ENCODE data around the gene RING1.

The RING1 gene

DNA sequence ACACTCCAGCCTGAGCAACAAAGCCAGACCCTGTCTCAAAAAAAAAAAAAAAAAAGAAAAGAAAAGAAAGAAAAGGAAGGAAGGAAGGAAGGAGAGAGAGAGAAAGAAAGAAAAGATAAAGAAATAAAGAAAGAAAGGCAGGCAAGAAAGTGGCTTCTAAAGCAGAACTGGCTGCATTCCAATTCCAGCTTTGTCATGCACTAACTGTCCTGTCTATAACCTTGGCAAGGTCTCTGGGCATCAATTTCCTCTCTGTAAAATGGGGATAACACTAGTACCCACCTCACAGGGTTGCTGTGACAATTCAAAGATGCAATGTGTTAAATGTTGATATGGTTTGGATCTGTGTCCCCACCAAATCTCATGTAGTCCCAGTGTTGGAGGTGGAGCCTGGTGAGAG is 28.0 kb downstream of the RING1 start:
- no peak overlapping the region for H3K4me3 ChIP-seq (ENCODE audit: low read depth, low read length)
- DNase-seq (ENCODE audit: low read depth): no peak
- no peak for TF ChIP-seq POLR2A (IDR thresholded peaks at IDR 0.05; ENCODE audit: extremely low read depth, insufficient read length)
- TF ChIP-seq, protein P1, sequence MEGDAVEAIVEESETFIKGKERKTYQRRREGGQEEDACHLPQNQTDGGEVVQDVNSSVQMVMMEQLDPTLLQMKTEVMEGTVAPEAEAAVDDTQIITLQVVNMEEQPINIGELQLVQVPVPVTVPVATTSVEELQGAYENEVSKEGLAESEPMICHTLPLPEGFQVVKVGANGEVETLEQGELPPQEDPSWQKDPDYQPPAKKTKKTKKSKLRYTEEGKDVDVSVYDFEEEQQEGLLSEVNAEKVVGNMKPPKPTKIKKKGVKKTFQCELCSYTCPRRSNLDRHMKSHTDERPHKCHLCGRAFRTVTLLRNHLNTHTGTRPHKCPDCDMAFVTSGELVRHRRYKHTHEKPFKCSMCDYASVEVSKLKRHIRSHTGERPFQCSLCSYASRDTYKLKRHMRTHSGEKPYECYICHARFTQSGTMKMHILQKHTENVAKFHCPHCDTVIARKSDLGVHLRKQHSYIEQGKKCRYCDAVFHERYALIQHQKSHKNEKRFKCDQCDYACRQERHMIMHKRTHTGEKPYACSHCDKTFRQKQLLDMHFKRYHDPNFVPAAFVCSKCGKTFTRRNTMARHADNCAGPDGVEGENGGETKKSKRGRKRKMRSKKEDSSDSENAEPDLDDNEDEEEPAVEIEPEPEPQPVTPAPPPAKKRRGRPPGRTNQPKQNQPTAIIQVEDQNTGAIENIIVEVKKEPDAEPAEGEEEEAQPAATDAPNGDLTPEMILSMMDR (IDR thresholded peaks at IDR 0.05; ENCODE audit: low read depth, low read length): no peak
- TF ChIP-seq, protein P2, sequence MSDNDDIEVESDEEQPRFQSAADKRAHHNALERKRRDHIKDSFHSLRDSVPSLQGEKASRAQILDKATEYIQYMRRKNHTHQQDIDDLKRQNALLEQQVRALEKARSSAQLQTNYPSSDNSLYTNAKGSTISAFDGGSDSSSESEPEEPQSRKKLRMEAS (IDR thresholded peaks at IDR 0.05; ENCODE audit: low read depth, low read length): no peak
- no peak for TF ChIP-seq MYC (IDR thresholded peaks at IDR 0.05; ENCODE audit: low read depth, low read length)

DNA sequence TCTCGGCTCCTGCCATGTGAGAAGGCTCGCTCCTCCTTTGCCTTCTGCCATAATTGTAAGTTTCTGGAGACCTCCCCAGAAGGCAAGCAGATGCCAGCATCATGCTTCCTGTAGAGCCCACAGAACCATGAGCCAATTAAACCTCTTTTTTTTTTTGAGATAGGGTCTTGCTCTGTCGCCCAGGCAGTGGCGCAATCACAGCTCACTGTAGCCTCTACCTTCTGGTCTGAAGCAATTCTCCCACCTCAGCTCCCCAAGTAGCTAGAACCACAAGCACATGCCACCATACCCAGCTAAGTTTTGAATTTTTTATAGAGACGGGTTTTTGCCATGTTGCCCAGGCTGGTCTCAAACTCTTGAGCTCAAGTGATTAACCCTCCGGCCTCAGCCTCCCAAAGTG is 28.6 kb downstream of the RING1 start:
- no peak overlapping the region for H3K4me3 ChIP-seq (ENCODE audit: low read depth, low read length)
- DNase-seq (ENCODE audit: low read depth): no peak
- TF ChIP-seq, protein P1 (IDR thresholded peaks at IDR 0.05; ENCODE audit: low read depth, low read length): no peak
- TF ChIP-seq, protein P2 (IDR thresholded peaks at IDR 0.05; ENCODE audit: low read depth, low read length): no peak
- no peak for TF ChIP-seq MYC (IDR thresholded peaks at IDR 0.05; ENCODE audit: low read depth, low read length)
- TF ChIP-seq POLR2A (IDR thresholded peaks at IDR 0.05; ENCODE audit: extremely low read depth, insufficient read length): no peak

DNA sequence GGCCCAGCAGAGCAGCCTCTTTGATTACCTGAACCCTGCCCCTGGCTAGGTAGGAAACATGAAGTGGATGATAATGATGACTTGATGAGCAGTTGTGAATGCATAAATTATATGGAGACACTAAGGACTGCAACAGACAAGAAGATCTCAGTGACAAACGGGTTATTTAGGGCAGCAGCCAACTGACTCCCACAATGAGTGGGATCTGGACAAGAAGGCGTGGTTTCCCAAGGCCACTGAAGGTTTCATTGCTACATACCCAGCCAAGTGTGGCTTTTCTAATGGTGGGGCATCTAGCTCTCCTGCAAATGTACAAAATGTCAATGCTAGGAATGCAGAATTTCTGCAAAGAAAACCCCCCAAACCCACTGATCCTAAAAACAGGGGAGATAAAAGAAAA is 29.4 kb downstream of the RING1 start:
- no peak for TF ChIP-seq MYC (IDR thresholded peaks at IDR 0.05; ENCODE audit: low read depth, low read length)
- TF ChIP-seq, protein P1 (IDR thresholded peaks at IDR 0.05; ENCODE audit: low read depth, low read length): no peak
- TF ChIP-seq, protein P2 (IDR thresholded peaks at IDR 0.05; ENCODE audit: low read depth, low read length): no peak
- no peak for TF ChIP-seq POLR2A (IDR thresholded peaks at IDR 0.05; ENCODE audit: extremely low read depth, insufficient read length)
- H3K4me3 ChIP-seq (ENCODE audit: low read depth, low read length): no peak overlapping the region
- DNase-seq (ENCODE audit: low read depth): no peak

DNA sequence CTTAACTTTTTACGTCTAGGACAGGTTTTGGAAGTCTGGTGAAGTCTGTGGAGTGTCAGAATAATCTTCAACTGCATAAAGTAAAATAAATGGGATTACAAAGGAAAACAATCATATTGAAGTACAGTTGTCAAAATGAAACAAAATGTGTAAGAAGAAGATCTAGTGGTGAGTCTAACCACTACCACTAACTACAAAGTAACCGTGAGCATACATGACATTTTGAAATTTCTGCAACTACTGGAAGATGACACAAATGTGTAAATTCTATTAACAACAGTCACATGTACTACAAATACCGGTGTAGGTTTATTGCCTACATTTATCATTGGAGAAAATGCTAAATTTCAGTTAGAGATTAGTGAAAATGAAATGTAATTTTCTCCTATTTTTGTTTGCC is 33.7 kb downstream of the RING1 start:
- DNase-seq (ENCODE audit: low read depth): no peak
- no peak for TF ChIP-seq MYC (IDR thresholded peaks at IDR 0.05; ENCODE audit: low read depth, low read length)
- TF ChIP-seq, protein P2 (IDR thresholded peaks at IDR 0.05; ENCODE audit: low read depth, low read length): no peak
- TF ChIP-seq POLR2A (IDR thresholded peaks at IDR 0.05; ENCODE audit: extremely low read depth, insufficient read length): no peak
- TF ChIP-seq, protein P1 (IDR thresholded peaks at IDR 0.05; ENCODE audit: low read depth, low read length): no peak
- H3K4me3 ChIP-seq (ENCODE audit: low read depth, low read length): no peak overlapping the region

DNA sequence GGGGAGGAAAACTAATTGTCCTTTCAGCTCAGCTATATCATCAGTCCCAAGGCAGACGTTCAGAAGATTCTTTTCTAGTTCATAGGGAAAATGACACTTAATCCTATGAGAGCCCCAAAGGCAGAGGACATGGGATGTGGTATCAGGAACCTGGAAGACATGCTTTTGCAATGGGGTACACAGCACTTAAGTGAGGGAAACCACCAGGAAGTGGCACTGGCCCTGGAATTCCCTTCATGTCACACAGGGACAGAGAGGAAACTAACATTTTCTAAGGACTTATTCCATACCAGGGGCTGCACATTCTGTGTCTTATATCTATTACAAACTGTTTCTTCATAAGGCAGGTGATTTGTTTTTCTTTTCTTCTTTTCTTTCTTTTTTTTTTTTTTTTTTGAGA is 35.2 kb downstream of the RING1 start:
- TF ChIP-seq MYC (IDR thresholded peaks at IDR 0.05; ENCODE audit: low read depth, low read length) (no peak), POLR2A (IDR thresholded peaks at IDR 0.05; ENCODE audit: extremely low read depth, insufficient read length) (no peak)
- TF ChIP-seq, protein P1 (IDR thresholded peaks at IDR 0.05; ENCODE audit: low read depth, low read length): no peak
- TF ChIP-seq, protein P2 (IDR thresholded peaks at IDR 0.05; ENCODE audit: low read depth, low read length): no peak
- no peak for DNase-seq (ENCODE audit: low read depth)
- H3K4me3 ChIP-seq (ENCODE audit: low read depth, low read length): no peak overlapping the region

Data from NB4 (cell line).